Skeletal muscle cell (primary cell): ENCODE measurements around the gene OR10A6.

Experiments
- DNase-seq: peaks from one replicate; pipeline ENCODE4 v3.0.0-alpha.2; 2010; ENCODE audit warnings: low read depth
- H3K4me3 ChIP-seq: 2 replicates; pipeline ENCODE4 v1.5.1; 2011; ENCODE audit warnings: low read depth, mild to moderate bottlenecking, control low read depth, low read length, moderate library complexity

OR10A6 gene

DNA sequence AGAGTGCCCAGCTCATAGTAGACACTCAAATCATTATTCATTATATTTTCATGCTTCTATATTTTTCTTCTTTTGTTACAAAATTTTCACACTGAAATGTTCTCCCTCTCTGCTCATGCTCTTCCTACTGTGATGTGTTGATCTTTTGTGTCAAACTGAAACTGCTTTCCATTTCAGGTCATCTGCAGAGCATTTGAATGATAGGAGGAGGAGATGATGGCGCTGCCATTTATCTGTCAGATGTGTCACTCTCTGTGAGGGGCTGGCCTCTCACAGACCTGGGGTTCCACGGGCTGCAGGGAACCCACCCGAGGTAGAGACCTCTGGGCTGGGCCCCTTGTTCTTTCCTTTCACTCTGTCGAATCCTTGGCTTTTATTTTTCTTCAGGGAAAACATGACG, 41.1 kb downstream of the OR10A6 start:
- H3K4me3 ChIP-seq = no peak overlapping the region
- no peak for DNase-seq

DNA sequence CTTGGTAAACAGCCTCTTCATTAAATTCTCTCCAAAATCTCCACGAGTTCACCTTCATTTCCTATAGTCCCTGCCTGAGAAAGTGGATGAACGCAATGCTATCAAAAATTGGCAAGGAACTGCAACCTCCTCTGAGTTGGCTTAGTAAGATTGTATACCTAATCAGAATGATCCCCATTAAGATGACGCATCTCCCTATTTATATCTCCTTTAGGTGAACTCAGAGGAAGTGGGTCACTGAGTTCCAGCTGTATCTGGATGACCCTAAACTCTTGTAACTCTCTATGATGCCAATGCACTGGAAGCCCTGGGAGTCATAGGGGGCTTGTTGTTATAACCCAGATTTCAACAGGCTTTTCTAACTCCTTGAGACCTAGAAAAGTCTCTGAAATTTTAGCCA, 48.2 kb downstream of the OR10A6 start:
- DNase-seq = no peak
- H3K4me3 ChIP-seq = no peak overlapping the region
